GM18511 (cell line): ENCODE data around the gene GPC3.
"Not testable (repeated sequence)": the region's sequence is repeated elsewhere in the genome, so short reads cannot be mapped to it uniquely, and the experiment has no call there.

Experiments
- ATAC-seq: cut with Tn5 transposase; IDR thresholded peaks from one replicate; pipeline ENCODE4 v1.9.1; 2021; ENCODE audit warnings: mild to moderate bottlenecking, moderate library complexity; ENCODE audit not compliant: unreplicated experiment

Gene GPC3

DNA sequence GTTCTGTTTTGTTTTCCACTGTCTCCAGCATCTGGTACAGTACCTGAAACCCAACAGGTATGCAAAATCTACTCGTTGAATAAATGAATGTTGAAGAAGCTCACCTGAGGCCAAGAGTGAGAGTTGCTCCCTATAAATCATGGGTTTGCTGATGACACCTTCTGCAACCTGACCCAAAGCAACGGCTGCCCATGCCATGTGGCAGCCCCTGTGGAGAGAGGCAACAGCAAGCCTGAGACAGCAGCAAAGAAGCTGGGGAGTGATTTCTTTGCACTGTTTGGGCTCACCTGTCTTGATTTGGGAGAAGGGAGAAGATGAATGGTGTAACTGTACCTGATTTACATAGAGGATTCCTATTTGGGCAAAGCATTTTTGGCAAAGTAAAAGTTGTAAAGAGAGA is 450.3 kb downstream of the GPC3 start:
- ATAC-seq = no peak

DNA sequence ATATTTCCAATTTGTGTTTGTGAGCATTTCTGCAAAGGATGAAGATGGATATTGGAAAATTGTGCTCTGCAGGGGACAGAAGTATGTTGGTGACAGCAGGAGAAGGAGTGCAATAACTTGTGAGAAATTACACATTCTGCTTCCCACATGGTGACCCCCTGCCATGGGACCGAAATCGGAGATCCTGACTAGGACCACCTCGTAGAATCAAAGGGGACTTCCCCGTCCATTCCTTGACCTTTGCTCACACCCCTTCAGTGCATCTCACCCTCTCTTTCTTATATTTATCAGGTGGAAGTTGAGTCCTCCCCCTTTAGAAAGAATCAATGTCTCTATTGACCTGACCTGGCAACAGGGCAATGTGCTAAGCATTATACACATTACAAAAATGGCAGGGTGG is 451.2 kb downstream of the GPC3 start:
- ATAC-seq = no peak

DNA sequence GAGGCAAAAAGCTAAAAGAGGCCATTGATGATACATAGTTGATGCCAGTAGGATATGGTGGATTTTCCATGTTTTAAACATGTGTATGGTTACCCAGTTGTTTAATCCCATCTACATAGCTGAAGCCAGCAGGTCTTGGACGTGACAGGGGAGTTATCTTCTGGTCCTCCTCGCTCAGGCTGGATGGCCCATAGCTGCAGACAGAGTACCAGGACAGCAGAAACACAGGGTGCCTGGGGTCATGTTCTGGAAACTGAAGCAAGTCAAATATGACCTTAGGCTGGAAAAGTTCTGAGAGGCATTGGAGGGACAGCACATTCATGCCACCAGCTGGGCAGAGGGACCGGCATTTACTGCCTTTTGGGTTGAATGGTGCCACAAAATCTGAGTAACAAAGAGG is 452.1 kb downstream of the GPC3 start:
- ATAC-seq = no peak

DNA sequence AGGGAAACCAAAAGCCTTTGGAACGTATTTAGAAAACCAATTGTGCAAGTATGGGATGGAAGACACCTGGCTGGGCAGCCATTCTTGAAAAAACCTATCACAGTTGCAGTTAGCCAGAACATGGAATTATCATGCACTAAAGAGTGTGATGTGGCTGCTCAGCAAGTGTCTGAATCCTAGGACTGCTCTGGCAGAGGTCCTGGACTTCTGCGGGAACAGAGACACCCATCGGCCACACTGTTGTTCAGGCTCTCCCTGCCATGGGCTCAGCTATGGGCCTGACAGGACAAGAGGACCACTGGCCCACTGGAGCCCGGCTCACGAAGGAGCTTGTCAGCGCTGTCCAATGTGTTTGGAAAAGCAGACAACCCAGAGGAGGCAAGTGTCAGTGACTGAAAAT is 454.4 kb downstream of the GPC3 start:
- no peak for ATAC-seq

DNA sequence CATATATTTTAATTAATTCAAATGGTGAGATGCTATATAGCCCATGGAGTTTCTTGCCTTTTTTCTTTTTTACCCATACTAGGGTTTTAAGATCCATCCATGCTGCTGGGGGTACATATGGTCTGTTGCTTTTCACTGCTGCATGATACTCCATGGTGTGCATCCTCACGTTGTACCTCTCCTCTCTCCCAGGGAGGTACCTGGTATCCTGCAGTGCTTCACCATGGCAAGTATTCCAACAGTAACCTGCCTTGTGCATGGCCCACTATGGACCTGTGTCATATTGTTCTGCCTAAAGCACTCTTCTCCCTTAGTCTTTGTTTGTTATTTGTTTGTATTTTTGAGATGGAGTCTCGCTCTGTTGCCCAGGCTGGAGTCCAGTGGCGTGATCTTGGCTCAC is 455.8 kb downstream of the GPC3 start:
- ATAC-seq = no peak

DNA sequence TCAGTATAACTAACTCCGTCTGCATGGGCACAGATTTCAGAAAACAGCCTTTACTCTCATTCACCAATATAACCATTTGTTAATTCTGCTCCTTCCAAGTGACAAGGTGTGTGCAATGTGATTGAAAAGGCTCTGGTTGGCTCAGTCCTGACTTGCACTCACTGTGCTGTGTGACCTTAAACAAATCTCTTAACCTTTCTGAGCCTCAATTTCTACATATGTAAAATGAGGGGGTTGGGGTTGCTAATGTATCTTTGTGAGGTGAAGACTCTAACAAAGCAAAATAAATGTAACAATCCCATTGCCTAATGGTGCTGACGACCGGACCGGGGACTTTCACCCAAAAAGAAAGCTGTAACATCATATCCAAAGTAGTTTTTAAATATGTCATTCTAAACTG is 457.6 kb downstream of the GPC3 start:
- ATAC-seq = no peak

DNA sequence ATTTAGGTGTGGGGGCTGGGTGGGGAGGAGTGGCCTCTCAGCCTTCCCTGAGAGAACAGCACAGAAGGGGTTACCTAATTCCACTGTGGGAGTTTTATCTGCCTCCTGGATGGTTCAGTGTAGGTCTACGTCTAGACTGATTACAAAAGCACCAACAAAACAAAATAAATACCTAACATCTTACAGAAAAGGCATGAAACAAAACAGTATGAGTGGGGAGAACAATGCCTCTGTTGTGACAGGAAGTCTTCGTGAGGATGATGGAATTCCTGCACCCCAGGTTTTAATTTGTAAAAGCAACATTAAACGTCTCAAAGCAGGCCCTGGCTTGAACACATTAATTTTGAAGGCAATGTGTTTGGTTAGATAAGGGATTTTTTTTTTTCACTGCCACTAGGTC is 458.0 kb downstream of the GPC3 start:
- ATAC-seq = no peak

DNA sequence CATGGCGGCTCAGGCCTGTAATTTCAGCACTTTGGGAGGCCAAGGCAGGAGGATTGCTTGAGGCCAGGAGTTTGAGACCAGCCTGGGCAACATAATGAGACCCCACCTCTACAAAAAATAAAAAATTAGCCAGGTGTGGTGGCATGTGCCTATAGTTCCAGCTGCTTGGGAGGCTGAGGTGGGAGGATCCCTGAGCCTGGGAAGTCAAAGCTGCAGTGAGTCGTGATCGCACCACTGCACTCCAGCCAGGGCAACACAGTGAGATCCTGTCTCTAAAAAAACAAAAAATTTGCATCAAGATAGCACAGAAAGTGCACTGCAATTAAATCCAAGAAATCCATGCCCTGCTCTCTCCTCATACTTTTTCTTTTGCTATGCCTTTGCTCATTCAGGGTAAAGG is 458.6 kb downstream of the GPC3 start:
- not testable (repeated sequence) for ATAC-seq

DNA sequence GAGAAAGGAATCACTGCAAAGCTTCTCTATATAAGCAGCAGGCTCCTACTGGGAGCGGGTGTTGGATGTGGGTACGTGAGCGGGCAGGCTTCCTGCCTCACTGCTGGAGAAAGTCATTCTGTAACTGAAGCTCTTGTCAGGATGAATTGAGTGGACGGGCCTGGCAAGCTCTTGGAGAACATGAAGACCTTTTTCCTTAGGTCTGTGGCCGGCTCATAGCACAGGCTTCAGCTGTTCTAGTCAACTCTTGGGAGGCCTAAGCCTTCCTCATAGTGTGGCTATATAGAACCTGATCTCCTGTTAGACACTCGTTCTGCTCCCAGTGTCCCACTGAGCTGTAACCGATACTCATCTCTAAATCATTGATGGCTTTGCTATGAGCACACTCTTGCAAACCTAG is 461.9 kb downstream of the GPC3 start:
- ATAC-seq = no peak

DNA sequence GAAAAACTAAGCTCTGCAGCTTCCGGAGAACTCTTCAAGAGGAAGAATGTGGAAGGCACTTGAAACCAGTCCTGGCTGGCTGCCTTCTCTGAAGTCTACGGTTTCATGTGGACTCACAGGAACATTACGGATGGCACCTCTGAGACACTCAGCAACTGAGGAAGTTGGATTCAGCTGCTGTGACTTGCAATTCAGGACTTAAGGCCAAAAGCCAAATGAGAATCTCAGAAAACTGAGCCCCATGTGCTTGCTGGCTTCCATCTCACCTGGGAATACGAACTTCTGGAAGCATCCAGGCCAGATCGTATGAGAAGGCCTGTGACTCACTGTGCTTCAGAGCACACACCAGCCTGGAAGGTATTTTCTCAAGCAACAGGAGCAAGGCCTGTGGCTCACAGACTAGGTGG is 462.3 kb downstream of the GPC3 start:
- no peak for ATAC-seq

DNA sequence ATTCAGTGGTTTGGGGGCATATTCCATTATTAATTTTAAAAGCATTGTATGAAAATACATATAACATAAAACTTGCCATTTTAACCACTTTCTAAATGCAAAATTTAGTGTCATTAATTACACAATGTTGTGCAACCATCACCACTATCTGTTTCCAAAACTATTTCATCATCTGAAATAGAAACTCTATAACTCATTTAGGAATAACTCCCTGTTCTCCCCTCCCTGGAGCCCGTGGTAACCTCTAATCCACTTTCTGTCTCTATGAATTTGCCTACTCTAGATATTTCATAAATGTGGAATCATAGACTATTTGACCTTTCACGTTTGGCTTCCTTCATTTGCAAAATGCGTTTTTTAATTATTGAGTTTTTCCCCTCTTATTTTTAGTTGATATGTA is 468.7 kb downstream of the GPC3 start:
- ATAC-seq = no peak

DNA sequence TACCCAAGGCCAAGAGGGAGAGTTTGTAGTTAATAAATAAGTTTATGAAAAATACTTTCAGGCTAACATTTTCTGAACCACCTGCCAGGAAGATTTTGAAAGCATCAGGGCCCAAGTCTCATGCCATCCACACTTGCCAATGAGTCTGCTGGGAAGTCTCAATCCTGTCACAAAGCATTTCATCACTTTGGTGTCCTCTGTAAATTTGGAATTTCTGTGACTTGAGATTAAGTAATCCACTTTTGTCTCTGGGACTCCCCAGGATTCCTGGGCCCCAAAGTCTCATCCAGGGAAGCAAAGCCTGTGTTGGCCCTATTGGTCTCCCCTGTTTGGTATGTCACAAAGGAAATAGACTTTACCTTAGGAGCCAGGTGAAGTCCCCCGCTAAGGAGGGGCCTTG is 470.9 kb downstream of the GPC3 start:
- ATAC-seq = no peak

DNA sequence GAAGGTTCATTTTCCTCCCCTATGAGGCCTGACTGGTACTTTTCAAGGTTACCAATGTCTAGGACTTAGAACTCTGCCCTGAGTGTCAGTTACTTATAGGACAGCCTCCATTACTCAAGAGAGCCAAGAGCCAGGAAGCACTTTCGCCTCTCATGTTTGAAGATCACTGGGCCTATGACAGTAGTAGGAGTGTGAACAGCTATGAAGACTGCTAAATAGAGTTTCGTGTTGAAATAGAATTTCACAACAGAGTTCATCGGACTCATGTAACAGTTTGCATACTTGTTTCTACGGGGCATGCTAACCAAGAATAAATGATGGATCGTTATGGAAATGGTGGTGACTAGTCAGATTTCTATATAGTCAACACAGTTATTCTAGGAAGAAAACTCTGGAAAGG is 472.3 kb downstream of the GPC3 start:
- no peak for ATAC-seq

DNA sequence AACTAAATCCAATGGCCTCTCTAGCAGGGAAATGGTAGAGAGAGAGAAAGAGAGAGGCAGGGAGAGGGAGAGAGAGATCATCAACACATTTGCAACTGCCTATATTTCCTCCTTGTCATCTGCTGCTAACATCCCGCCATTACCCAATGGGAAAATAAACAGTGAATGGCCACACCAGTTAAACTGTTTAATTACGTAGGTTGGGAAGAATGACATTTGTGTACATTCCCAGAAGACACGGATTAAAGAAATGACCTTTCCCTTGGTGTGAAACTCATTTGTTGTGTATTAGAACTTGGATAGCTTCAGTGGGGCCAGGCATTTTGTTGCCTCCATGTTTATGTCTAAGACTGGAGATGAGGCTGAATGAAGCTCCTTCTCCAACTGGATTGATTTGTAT is 474.4 kb downstream of the GPC3 start:
- ATAC-seq = no peak

DNA sequence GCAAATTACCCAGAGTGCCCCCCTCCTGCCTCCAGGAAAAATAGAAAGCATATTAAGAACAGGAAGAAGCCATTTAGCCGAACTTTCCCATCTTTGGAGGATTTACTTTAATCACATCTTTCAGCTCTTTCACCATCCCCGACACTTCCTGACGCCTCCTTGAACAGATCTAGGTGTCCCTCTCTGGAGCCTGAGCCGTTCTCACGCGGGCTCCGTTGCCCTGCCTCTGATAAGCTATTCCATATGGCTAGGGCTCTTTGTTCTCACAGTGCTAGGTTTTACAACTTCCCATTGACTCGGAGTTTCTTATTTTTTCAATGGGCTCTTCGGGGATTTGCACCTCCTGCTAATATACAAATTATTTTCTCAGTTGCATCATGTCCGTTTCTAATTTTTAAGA is 488.0 kb downstream of the GPC3 start:
- ATAC-seq = no peak

DNA sequence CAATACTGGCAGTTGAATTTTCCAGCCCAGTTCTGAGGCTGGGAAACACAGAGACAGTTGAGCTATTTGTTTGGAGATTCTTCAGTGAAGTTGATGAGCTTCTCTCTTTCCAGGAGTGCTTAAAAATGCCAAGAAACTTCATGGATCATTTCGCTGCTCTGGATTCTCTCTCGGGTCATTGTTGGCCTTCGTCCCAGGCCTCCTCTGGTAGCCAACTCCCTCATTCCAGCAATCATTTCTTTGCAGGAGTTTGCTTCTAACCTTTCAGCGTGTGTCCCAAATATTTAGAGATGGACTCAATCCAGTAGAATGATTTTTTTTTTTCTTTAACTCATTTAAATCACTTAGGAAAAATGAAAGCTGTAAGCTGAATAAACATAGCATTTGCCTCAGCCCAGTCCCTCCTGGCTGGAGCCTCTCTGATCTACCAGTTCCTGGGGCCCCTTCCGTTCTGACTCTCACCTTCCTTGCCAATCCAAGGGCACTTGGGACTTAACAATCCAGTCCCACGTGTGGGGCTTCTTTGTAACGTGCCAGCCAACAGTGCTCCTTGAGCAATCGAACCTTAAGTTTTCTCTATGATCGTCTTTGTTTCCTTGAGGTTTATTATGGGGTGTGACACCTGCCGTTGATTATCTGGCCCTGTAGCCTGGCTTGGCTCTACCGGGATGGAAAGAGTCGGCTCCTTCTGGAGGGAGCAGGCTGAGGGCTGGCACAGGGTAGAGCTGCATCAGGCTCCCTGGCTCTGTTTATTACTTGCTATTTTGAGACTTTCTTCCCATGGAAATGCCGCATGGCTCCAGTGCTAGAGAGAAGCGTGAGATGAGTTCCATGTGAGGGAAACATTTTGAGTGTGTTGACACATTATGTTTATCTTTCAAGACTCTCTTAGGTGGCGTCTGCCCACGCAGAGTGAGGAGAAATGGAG is 489.7 kb downstream of the GPC3 start:
- no peak for ATAC-seq

DNA sequence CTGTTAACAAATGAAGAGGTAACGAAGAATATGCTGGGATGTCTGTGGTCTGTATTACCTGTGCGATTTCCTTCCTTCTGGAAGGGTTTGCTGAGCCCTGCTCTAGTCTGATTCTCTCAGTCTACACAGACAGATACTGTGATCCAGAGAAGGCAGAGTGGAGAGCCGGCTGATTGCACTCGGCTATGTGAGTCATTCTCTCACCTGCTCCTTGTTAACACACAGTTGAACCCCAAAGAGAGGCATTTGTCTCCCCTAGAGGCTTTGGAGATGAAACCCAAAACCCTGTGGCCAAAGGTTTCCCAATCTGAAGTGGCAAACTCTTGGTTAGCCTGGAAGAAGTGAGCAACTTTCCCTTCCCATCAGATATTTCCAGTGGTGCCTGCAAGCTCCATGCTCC is 492.0 kb downstream of the GPC3 start:
- no peak for ATAC-seq

DNA sequence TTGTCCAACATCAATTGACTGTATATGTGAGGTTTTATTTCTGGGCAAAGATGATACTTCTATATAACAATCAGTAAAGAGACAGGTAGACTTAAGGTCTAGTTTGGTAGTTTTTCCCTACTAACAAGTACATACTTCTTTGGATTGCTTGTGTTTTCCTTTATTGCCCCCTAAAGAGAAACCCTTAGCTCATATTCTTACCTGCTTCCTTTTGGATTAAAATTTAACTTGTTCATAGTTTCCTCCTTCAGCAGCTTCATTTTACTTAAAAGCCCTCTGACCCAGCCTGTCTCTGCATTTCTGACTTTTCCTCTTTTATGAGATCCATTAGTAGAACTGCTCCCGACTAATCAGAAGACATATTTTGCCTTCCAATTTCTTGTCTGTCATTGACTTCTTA is 494.4 kb downstream of the GPC3 start:
- ATAC-seq = no peak
